Smooth muscle cell (in vitro differentiated cells): ENCODE measurements around the gene RAB34. TPM values are rescaled to one million over a fixed set of nuclear protein-coding genes. Genes with fewer than 3 reads are reported as not detected.

ENCODE experiments used
- DNase-seq: peaks from one replicate; lab custom pipeline; 2025; ENCODE audit not compliant: unreplicated experiment; lab: John Stamatoyannopoulos, UW
- H2AFZ ChIP-seq: fragments of 200-600 bp; sonication (generic); 2 replicates; pipeline ENCODE4 v1.6.0; 2016; ENCODE audit warnings: antibody characterized with exemption, low read depth, mild to moderate bottlenecking
- H3F3A ChIP-seq: fragments of 200-600 bp; sonication (generic); 2 replicates; pipeline ENCODE4 v1.6.0; 2017; ENCODE audit warnings: antibody characterized with exemption, low read depth
- H3K27ac ChIP-seq: fragments of 200-600 bp; sonication (generic); 2 replicates; pipeline ENCODE4 v1.5.1; 2016; ENCODE audit warnings: low read depth, mild to moderate bottlenecking
- H3K27me3 ChIP-seq: fragments of 200-600 bp; sonication (generic); 2 replicates; pipeline ENCODE4 v1.6.1; 2016; ENCODE audit warnings: low read depth, mild to moderate bottlenecking
- H3K36me3 ChIP-seq: fragments of 200-600 bp; sonication (generic); 2 replicates; pipeline ENCODE4 v1.5.1; 2016; ENCODE audit warnings: low read depth
- H3K4me1 ChIP-seq: fragments of 200-600 bp; sonication (generic); 2 replicates; pipeline ENCODE4 v1.5.1; 2016; ENCODE audit warnings: low read depth
- H3K4me2 ChIP-seq: fragments of 200-600 bp; sonication (generic); 2 replicates; pipeline ENCODE4 v1.6.0; 2016; ENCODE audit warnings: mild to moderate bottlenecking
- H3K4me3 ChIP-seq: fragments of 200-600 bp; sonication (generic); 2 replicates; pipeline ENCODE4 v1.5.1; 2016; ENCODE audit warnings: mild to moderate bottlenecking
- H3K79me2 ChIP-seq: fragments of 200-600 bp; sonication (generic); 2 replicates; pipeline ENCODE4 v1.6.0; 2016; ENCODE audit warnings: low read depth, mild to moderate bottlenecking
- H3K9ac ChIP-seq: fragments of 200-600 bp; sonication (generic); 2 replicates; pipeline ENCODE4 v1.6.0; 2016; ENCODE audit warnings: low read depth
- H3K9me3 ChIP-seq: fragments of 200-600 bp; sonication (generic); replicated peaks from 2 replicates; pipeline ENCODE4 v1.5.1; 2016; ENCODE audit warnings: low read depth
- H4K20me1 ChIP-seq: fragments of 200-600 bp; sonication (generic); 2 replicates; pipeline ENCODE4 v1.6.0; 2016; ENCODE audit warnings: low read depth
- CTCF ChIP-seq: fragments of 200-600 bp; sonication (generic); IDR thresholded peaks from 2 replicates; pipeline ENCODE4 v1.5.1; 2017; ENCODE audit warnings: borderline replicate concordance, mild to moderate bottlenecking, antibody characterized with exemption; ENCODE audit not compliant: insufficient read depth, poor library complexity, severe bottlenecking
- WGBS: methylation state at CpG from one replicate; pipeline ENCODE4 v1.1.7; 2016; ENCODE audit warnings: low lambda C conversion rate; 5-methylcytosine and 5-hydroxymethylcytosine counted together
- polyA plus RNA-seq: library from polyadenylated mRNA; unstranded; fragments of >200 nt; fragmentation: Nextera tagmentation; extraction: Ambion mirVana; gene quantifications from 2 replicates; pipeline ENCODE4 v1.2.1, GENCODE V29; 2016
- total RNA-seq: library from RNA; depleted of rRNA; stranded (reverse); fragments of >200 nt; gene quantifications from 2 replicates; pipeline ENCODE4 v1.2.3, GENCODE V29; 2014

RAB34 gene
- total and polyA plus RNA-seq, 2 experiments from 2014 or later: 208 to 289 TPM

- no peaks in the 10 kb centered on the region for H3K27me3 ChIP-seq
- peaks cover 12% of the 10 kb centered on the region for H3K4me1 ChIP-seq
- H3K9ac ChIP-seq: no peak overlapping the region
- no peaks in the 10 kb centered on the region for H4K20me1 ChIP-seq
- H3K4me3 ChIP-seq: no peak overlapping the region
- H3K79me2 ChIP-seq: no peaks in the 10 kb centered on the region
- no peaks in the 10 kb centered on the region for H3F3A ChIP-seq
- no peak overlapping the region for H3K27ac ChIP-seq
- H2AFZ ChIP-seq: no peak overlapping the region
- no peak for DNase-seq
- TF ChIP-seq CTCF: no peak
- WGBS: 86% methylated on average over 10 of the region's 10 CpGs
- no peak overlapping the region for H3K4me2 ChIP-seq
- no peaks in the 10 kb centered on the region for H3K36me3 ChIP-seq
- H3K9me3 ChIP-seq: no peaks in the 10 kb centered on the region
These were observed 11.8 kb downstream of the RAB34 start for GRCh38 chr17:28705728-28706334.

- Histone ChIP-seq H3K9ac (no peak overlapping the region), H3K79me2 (no peaks in the 10 kb centered on the region), H3K4me3 (no peak overlapping the region), H3K27me3 (no peaks in the 10 kb centered on the region), H3K36me3 (no peaks in the 10 kb centered on the region), H3K27ac (no peak overlapping the region), H3K4me1 (peaks cover 12% of the 10 kb centered on the region), H3K9me3 (no peaks in the 10 kb centered on the region), H4K20me1 (no peaks in the 10 kb centered on the region), H3F3A (no peaks in the 10 kb centered on the region), H3K4me2 (no peak overlapping the region), H2AFZ (no peak overlapping the region)
- 95% methylated on average over 4 of the region's 5 CpGs for WGBS
- no peak for DNase-seq
- TF ChIP-seq CTCF: no peak
These were observed 12.5 kb downstream of the RAB34 start for GRCh38 chr17:28705074-28705659.

GRCh38 chr17:28704219-28704858 is 13.3 kb downstream of the RAB34 start:
- H3K9me3 ChIP-seq: no peaks in the 10 kb centered on the region
- H3K4me1 ChIP-seq: peaks cover 10% of the 10 kb centered on the region
- 96% methylated on average over 10 of the region's 14 CpGs for WGBS
- TF ChIP-seq CTCF: no peak
- H3K27me3 ChIP-seq: no peaks in the 10 kb centered on the region
- no peak overlapping the region for H3K4me2 ChIP-seq
- H3K27ac ChIP-seq: no peak overlapping the region
- no peak overlapping the region for H3K9ac ChIP-seq
- DNase-seq: no peak
- H2AFZ ChIP-seq: no peak overlapping the region
- H4K20me1 ChIP-seq: no peaks in the 10 kb centered on the region
- H3F3A ChIP-seq: no peaks in the 10 kb centered on the region
- H3K79me2 ChIP-seq: no peaks in the 10 kb centered on the region
- H3K36me3 ChIP-seq: no peaks in the 10 kb centered on the region
- no peak overlapping the region for H3K4me3 ChIP-seq
